GM23338 (cell line): ENCODE measurements around the gene STK39. TPM values are rescaled to one million over a fixed set of nuclear protein-coding genes. Genes with fewer than 3 reads are reported as not detected.

Experiments used
- ATAC-seq: fragments of 200-7000 bp; cut with Tn5 transposase; 3 replicates; pipeline ENCODE4 v1.9.1; 2020
- DNase-seq: peaks from one replicate; pipeline ENCODE4 v3.0.0-alpha.2; 2015; ENCODE audit warnings: low spot score
- H2AFZ ChIP-seq: fragments of 200-600 bp; sonication (generic); 2 replicates; pipeline ENCODE4 v1.8.0; 2016; ENCODE audit warnings: antibody characterized with exemption, mild to moderate bottlenecking, moderate library complexity
- H3F3A ChIP-seq: fragments of 200-600 bp; sonication (generic); replicated peaks from 2 replicates; pipeline ENCODE4 v1.8.0; 2017; ENCODE audit warnings: antibody characterized with exemption, mixed run types, low read depth
- H3K27ac ChIP-seq: fragments of 200-600 bp; sonication (generic); 2 replicates; pipeline ENCODE4 v1.6.1; 2016; ENCODE audit warnings: low read depth
- H3K27me3 ChIP-seq: fragments of 200-600 bp; sonication (generic); 2 replicates; pipeline ENCODE4 v1.8.0; 2016; ENCODE audit warnings: mild to moderate bottlenecking, mixed run types, moderate library complexity; ENCODE audit not compliant: insufficient read depth
- H3K36me3 ChIP-seq: fragments of 200-600 bp; sonication (generic); 2 replicates; pipeline ENCODE4 v1.8.0; 2016; ENCODE audit warnings: mild to moderate bottlenecking; ENCODE audit not compliant: insufficient read depth
- H3K4me1 ChIP-seq: fragments of 200-600 bp; sonication (generic); 2 replicates; pipeline ENCODE4 v1.8.0; 2016; ENCODE audit warnings: mild to moderate bottlenecking, moderate library complexity; ENCODE audit not compliant: insufficient read depth
- H3K4me2 ChIP-seq: fragments of 200-600 bp; sonication (generic); 2 replicates; pipeline ENCODE4 v1.7.1; 2017; ENCODE audit warnings: mixed run types
- H3K4me3 ChIP-seq: fragments of 200-600 bp; sonication (generic); 2 replicates; pipeline ENCODE4 v1.6.1; 2016; ENCODE audit warnings: mixed run types
- H3K79me2 ChIP-seq: fragments of 200-600 bp; sonication (generic); replicated peaks from 2 replicates; pipeline ENCODE4 v1.8.0; 2017; ENCODE audit warnings: mild to moderate bottlenecking; ENCODE audit not compliant: insufficient read depth
- H3K9me2 ChIP-seq: fragments of 200-600 bp; sonication (generic); 2 replicates; pipeline ENCODE4 v1.8.0; 2017; ENCODE audit not compliant: insufficient read depth
- H4K20me1 ChIP-seq: fragments of 200-600 bp; sonication (generic); replicated peaks from 2 replicates; pipeline ENCODE4 v1.8.0; 2017; ENCODE audit warnings: mild to moderate bottlenecking; ENCODE audit not compliant: insufficient read depth
- H3K27ac Mint-ChIP-seq: 2 replicates; pipeline ENCODE4 v1.8.0; 2020; ENCODE audit warnings: inconsistent platforms, mild to moderate bottlenecking, moderate library complexity, mixed read lengths
- H3K27me3 Mint-ChIP-seq: 3 replicates; pipeline ENCODE4 v1.8.0; 2022; ENCODE audit warnings: low read depth, mild to moderate bottlenecking, moderate library complexity, mixed read lengths, inconsistent platforms; ENCODE audit not compliant: insufficient read depth, poor library complexity
- H3K36me3 Mint-ChIP-seq: 3 replicates; pipeline ENCODE4 v1.8.0; 2021; ENCODE audit warnings: low read depth, mild to moderate bottlenecking, inconsistent platforms, moderate library complexity, mixed read lengths
- H3K4me1 Mint-ChIP-seq: 3 replicates; pipeline ENCODE4 v1.8.0; 2020; ENCODE audit warnings: mild to moderate bottlenecking, inconsistent platforms, mixed read lengths
- H3K4me3 Mint-ChIP-seq: 3 replicates; pipeline ENCODE4 v1.8.0; 2021; ENCODE audit warnings: moderate library complexity, mild to moderate bottlenecking, inconsistent platforms, mixed read lengths
- H3K9me3 Mint-ChIP-seq: 3 replicates; pipeline ENCODE4 v1.8.0; 2020; ENCODE audit warnings: moderate library complexity, mild to moderate bottlenecking, inconsistent platforms, mixed read lengths
- CREB1 ChIP-seq: fragments of 250-450 bp; sonication (Bioruptor Pico); IDR thresholded peaks from 2 replicates; pipeline ENCODE4 v1.5.0; 2020; ENCODE audit warnings: low read depth, mild to moderate bottlenecking, moderate library complexity
- CTCF ChIP-seq, 2 experiments: fragments of 200-600 bp in 1 of 2; sonication (generic) in 1 of 2; conservative IDR thresholded peaks; 2 replicates each; pipeline versions ENCODE4 v1.5.1 to v1.6.1; 2016 to 2017; ENCODE audit warnings: antibody characterized with exemption in 2 of 2, low read depth in 2 of 2, mild to moderate bottlenecking in 2 of 2, moderate library complexity in 1 of 2
- ETS1 ChIP-seq: IDR thresholded peaks from 2 replicates; pipeline ENCODE4 v1.6.1; 2016; ENCODE audit warnings: antibody characterized with exemption
- EZH2 ChIP-seq: fragments of 200-600 bp; sonication (generic); IDR thresholded peaks from one replicate; pipeline ENCODE4 v1.8.0; 2017; ENCODE audit warnings: antibody characterized with exemption, mild to moderate bottlenecking, low read depth; ENCODE audit not compliant: unreplicated experiment
- EZH2phosphoT487 ChIP-seq: fragments of 200-600 bp; sonication (generic); IDR thresholded peaks from one replicate; pipeline ENCODE4 v1.8.1; 2018; ENCODE audit warnings: antibody characterized with exemption; ENCODE audit not compliant: unreplicated experiment
- JUNB ChIP-seq: IDR thresholded peaks from one replicate; pipeline ENCODE4 v1.6.1; 2016; ENCODE audit warnings: antibody characterized with exemption; ENCODE audit not compliant: unreplicated experiment
- NANOG ChIP-seq: IDR thresholded peaks from 2 replicates; pipeline ENCODE4 v1.6.1; 2016; ENCODE audit warnings: antibody characterized with exemption, borderline replicate concordance
- POLR2AphosphoS5 ChIP-seq: IDR thresholded peaks from 2 replicates; pipeline ENCODE4 v1.6.1; 2016; ENCODE audit warnings: antibody characterized with exemption, low read depth
- REST ChIP-seq: IDR thresholded peaks from one replicate; pipeline ENCODE4 v1.6.1; 2018; ENCODE audit warnings: antibody characterized with exemption; ENCODE audit not compliant: unreplicated experiment
- STAT1 ChIP-seq: IDR thresholded peaks from one replicate; pipeline ENCODE4 v1.6.1; 2016; ENCODE audit warnings: antibody characterized with exemption; ENCODE audit not compliant: unreplicated experiment
- ZNF114 ChIP-seq: fragments of 250-450 bp; sonication (Bioruptor Pico); IDR thresholded peaks from 2 replicates; pipeline ENCODE4 v1.5.0; 2020; ENCODE audit warnings: mild to moderate bottlenecking, moderate library complexity
- ZNF331 ChIP-seq: fragments of 250-450 bp; sonication (Bioruptor Pico); IDR thresholded peaks from 2 replicates; pipeline ENCODE4 v1.5.0; 2020; ENCODE audit warnings: low read depth, mild to moderate bottlenecking, moderate library complexity
- ZNF462 ChIP-seq: fragments of 250-450 bp; sonication (Bioruptor Pico); IDR thresholded peaks from 2 replicates; pipeline ENCODE4 v1.5.0; 2020; ENCODE audit warnings: mild to moderate bottlenecking, moderate library complexity
- polyA plus RNA-seq: library from polyadenylated mRNA; unstranded; fragments of >200 nt; fragmentation: Nextera tagmentation; extraction: Ambion mirVana; gene quantifications from 2 replicates; pipeline ENCODE4 v1.2.1, GENCODE V29; 2016
- total RNA-seq: library from RNA; depleted of rRNA; stranded (reverse); fragments of >200 nt; shearing (Covaris generic); gene quantifications from 2 replicates; pipeline ENCODE4 v1.2.3, GENCODE V29; 2014

The STK39 gene
- total and polyA plus RNA-seq, 2 experiments from 2014 or later, result 9.5 to 16.9 TPM

GRCh38 chr2:168200930-168201583 is 46.3 kb downstream of the STK39 start:
- no peak for TF ChIP-seq ZNF462 (CRISPR knock-in tag)
- TF ChIP-seq EZH2, result no peak
- TF ChIP-seq CTCF (conservative IDR thresholded peaks at IDR 0.05; ENCODE audit: low read depth in 2 of 2), result no peak
- TF ChIP-seq POLR2AphosphoS5, result no peak
- no peak for TF ChIP-seq EZH2phosphoT487
- TF ChIP-seq ZNF114 (CRISPR knock-in tag), result no peak
- TF ChIP-seq ETS1, result no peak
- no peak for TF ChIP-seq STAT1
- TF ChIP-seq ZNF331 (CRISPR knock-in tag), result no peak
- TF ChIP-seq NANOG, result no peak
- no peak for TF ChIP-seq REST
- TF ChIP-seq CREB1, result no peak
- no peak for TF ChIP-seq JUNB
- Mint-ChIP-seq H3K4me3 (no peak overlapping the region), H3K36me3 (no peaks in the 10 kb centered on the region), H3K9me3 (no peaks in the 10 kb centered on the region), H3K27me3 (peaks cover 3% of the 10 kb centered on the region), H3K4me1 (peaks cover 33% of the 10 kb centered on the region), H3K27ac (no peak overlapping the region)
- H2AFZ ChIP-seq, result no peak overlapping the region
- H3K4me3 ChIP-seq, result no peak overlapping the region
- peaks cover 12% of the 10 kb centered on the region for H3K4me1 ChIP-seq
- H4K20me1 ChIP-seq, result no peaks in the 10 kb centered on the region; the same call in 1 of the 2 replicates
- no peaks in the 10 kb centered on the region for H3F3A ChIP-seq
- no peaks in the 10 kb centered on the region for H3K27me3 ChIP-seq
- ATAC-seq (no peak), DNase-seq (no peak)
- H3K36me3 ChIP-seq, result no peaks in the 10 kb centered on the region; the same call in 1 of the 2 replicates
- no peaks in the 10 kb centered on the region; the same call in 1 of the 2 replicates for H3K79me2 ChIP-seq
- no peaks in the 10 kb centered on the region for H3K9me2 ChIP-seq
- no peak overlapping the region for H3K4me2 ChIP-seq
- no peak overlapping the region for H3K27ac ChIP-seq
